Neural cell (in vitro differentiated cells): ENCODE data around the gene KBTBD12. TPM values are rescaled to one million over a fixed set of nuclear protein-coding genes. Genes with fewer than 3 reads are reported as not detected.

Source experiments
- H2AFZ ChIP-seq: fragments of 200-600, 300-800 bp; sonication (generic), shearing (Covaris generic); 2 replicates; pipeline ENCODE4 v1.6.0; 2014; ENCODE audit warnings: low read depth, mild to moderate bottlenecking, antibody characterized with exemption, low read length, moderate library complexity
- H3F3A ChIP-seq: fragments of 200-600 bp; shearing (Covaris generic); 2 replicates; pipeline ENCODE4 v1.6.1; 2016; ENCODE audit warnings: mild to moderate bottlenecking, moderate library complexity, mixed read lengths, antibody characterized with exemption, low read length; ENCODE audit not compliant: insufficient read depth, poor library complexity, severe bottlenecking
- H3K27ac ChIP-seq: fragments of 200-600, 300-800 bp; sonication (generic), shearing (Covaris generic); 2 replicates; pipeline ENCODE4 v1.5.1; 2014; ENCODE audit warnings: mild to moderate bottlenecking, low read length, moderate library complexity
- H3K27me3 ChIP-seq: fragments of 300-800, 200-600 bp; sonication (generic), shearing (Covaris generic); 2 replicates; pipeline ENCODE4 v1.6.0; 2014; ENCODE audit warnings: mild to moderate bottlenecking, low read depth, low read length, moderate library complexity; ENCODE audit not compliant: insufficient read depth
- H3K36me3 ChIP-seq: fragments of 300-800, 200-600 bp; sonication (generic), shearing (Covaris generic); 2 replicates; pipeline ENCODE4 v1.5.1; 2014; ENCODE audit warnings: mild to moderate bottlenecking, antibody characterized with exemption, low read length, moderate library complexity; ENCODE audit not compliant: insufficient read depth
- H3K4me2 ChIP-seq: fragments of 300-800, 200-600 bp; sonication (generic), shearing (Covaris generic); 2 replicates; pipeline ENCODE4 v1.6.0; 2014; ENCODE audit warnings: mild to moderate bottlenecking, low read length
- H3K4me3 ChIP-seq: fragments of 300-800, 200-600 bp; sonication (generic), shearing (Covaris generic); 2 replicates; pipeline ENCODE4 v1.5.1; 2014; ENCODE audit warnings: mild to moderate bottlenecking, low read length, moderate library complexity
- H3K79me2 ChIP-seq: fragments of 200-600 bp; shearing (Covaris generic); replicated peaks from 2 replicates; pipeline ENCODE4 v1.6.0; 2014; ENCODE audit warnings: mild to moderate bottlenecking, low read length, moderate library complexity; ENCODE audit not compliant: insufficient read depth
- H3K9ac ChIP-seq: fragments of 300-800, 200-600 bp; sonication (generic), shearing (Covaris generic); 2 replicates; pipeline ENCODE4 v1.6.1; 2016; ENCODE audit warnings: mild to moderate bottlenecking, low read length, mixed read lengths
- H3K9me2 ChIP-seq: fragments of 200-600 bp; shearing (Covaris generic); 2 replicates; pipeline ENCODE4 v1.6.1; 2016; ENCODE audit warnings: mild to moderate bottlenecking, low read length, mixed read lengths; ENCODE audit not compliant: insufficient read depth
- H3K9me3 ChIP-seq: fragments of 200-600, 300-800 bp; sonication (generic), shearing (Covaris generic); 2 replicates; pipeline ENCODE4 v1.6.1; 2016; ENCODE audit warnings: mild to moderate bottlenecking, mixed run types, low read length, moderate library complexity, mixed read lengths
- H4K20me1 ChIP-seq: fragments of 200-600 bp; shearing (Covaris generic); 2 replicates; pipeline ENCODE4 v1.6.1; 2016; ENCODE audit warnings: mild to moderate bottlenecking, mixed run types; ENCODE audit not compliant: insufficient read depth
- EP300 ChIP-seq: fragments of 450-650 bp; conservative IDR thresholded peaks from 2 replicates; pipeline ENCODE4 v1.6.1; 2014; ENCODE audit warnings: antibody characterized with exemption, mild to moderate bottlenecking, moderate library complexity; ENCODE audit not compliant: poor library complexity, severe bottlenecking
- EZH2 ChIP-seq: fragments of 200-600, 300-800 bp; shearing (Covaris generic), sonication (generic); IDR thresholded peaks from 2 replicates; pipeline ENCODE4 v1.6.1; 2014; ENCODE audit warnings: antibody characterized with exemption, low read length, borderline replicate concordance, mild to moderate bottlenecking; ENCODE audit not compliant: insufficient read depth, poor library complexity, severe bottlenecking
- MXI1 ChIP-seq: fragments of 450-650 bp; conservative IDR thresholded peaks from 2 replicates; pipeline ENCODE4 v1.6.1; 2014; ENCODE audit warnings: antibody characterized with exemption, mild to moderate bottlenecking; ENCODE audit not compliant: poor library complexity, severe bottlenecking
- POLR2AphosphoS5 ChIP-seq: IDR thresholded peaks from 2 replicates; pipeline ENCODE4 v1.6.1; 2012
- RAD21 ChIP-seq: fragments of 450-650 bp; conservative IDR thresholded peaks from 2 replicates; pipeline ENCODE4 v1.6.1; 2014; ENCODE audit warnings: antibody characterized with exemption, mild to moderate bottlenecking, moderate library complexity
- SMC3 ChIP-seq: fragments of 450-650 bp; conservative IDR thresholded peaks from 2 replicates; pipeline ENCODE4 v1.6.1; 2014; ENCODE audit warnings: antibody characterized with exemption, mild to moderate bottlenecking, moderate library complexity; ENCODE audit not compliant: poor library complexity
- TAF1 ChIP-seq: IDR thresholded peaks from 2 replicates; pipeline ENCODE4 v1.6.1; 2012; ENCODE audit warnings: low read depth
- polyA plus RNA-seq: library from polyadenylated mRNA; depleted of rRNA; stranded (reverse); fragments of >200 nt; gene quantifications from 2 replicates; pipeline ENCODE4 v1.2.3, GENCODE V29; 2014
- TF ChIP-seq, protein P1 (sequence below): fragments of 450-650 bp; IDR thresholded peaks from 2 replicates; pipeline ENCODE4 v1.5.1; 2014; ENCODE audit warnings: antibody characterized with exemption, mild to moderate bottlenecking, moderate library complexity; ENCODE audit not compliant: poor library complexity, severe bottlenecking
- TF ChIP-seq, protein P2 (sequence below): IDR thresholded peaks from 2 replicates; pipeline ENCODE4 v1.6.1; 2012; ENCODE audit warnings: borderline replicate concordance

The KBTBD12 gene
- polyA plus RNA-seq, 1 donor from 2014 or later = not detected

DNA sequence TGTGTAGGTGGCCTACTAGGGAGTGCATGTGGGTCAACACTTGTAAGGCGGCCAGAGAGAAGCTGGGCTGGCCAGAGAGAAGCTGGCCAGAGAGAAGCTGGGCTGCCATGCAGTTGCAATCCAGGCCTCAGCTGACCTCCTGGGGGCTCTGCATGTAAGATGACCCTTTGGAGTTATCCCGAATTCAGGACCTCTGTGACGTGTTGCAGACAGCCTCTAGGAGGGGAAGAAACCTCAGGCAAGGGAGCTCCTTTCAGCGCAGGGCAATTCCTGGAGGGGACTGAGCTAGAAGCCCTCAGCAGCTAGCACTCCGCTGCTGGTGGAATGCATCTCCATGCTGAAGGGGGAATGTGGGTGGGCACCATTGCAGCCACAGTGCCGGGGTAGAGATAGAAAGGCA, 15.8 kb upstream of the KBTBD12 start:
- no peaks in the 10 kb centered on the region for H3F3A ChIP-seq
- no peaks in the 10 kb centered on the region for H3K27me3 ChIP-seq
- no peaks in the 10 kb centered on the region for H3K9me2 ChIP-seq
- no peaks in the 10 kb centered on the region for H3K79me2 ChIP-seq
- H3K4me3 ChIP-seq = no peak overlapping the region
- no peak overlapping the region for H2AFZ ChIP-seq
- H3K27ac ChIP-seq = no peak overlapping the region
- no peaks in the 10 kb centered on the region for H3K36me3 ChIP-seq
- H3K4me2 ChIP-seq = no peak overlapping the region
- TF ChIP-seq EP300 = no peak
- TF ChIP-seq, protein P1, sequence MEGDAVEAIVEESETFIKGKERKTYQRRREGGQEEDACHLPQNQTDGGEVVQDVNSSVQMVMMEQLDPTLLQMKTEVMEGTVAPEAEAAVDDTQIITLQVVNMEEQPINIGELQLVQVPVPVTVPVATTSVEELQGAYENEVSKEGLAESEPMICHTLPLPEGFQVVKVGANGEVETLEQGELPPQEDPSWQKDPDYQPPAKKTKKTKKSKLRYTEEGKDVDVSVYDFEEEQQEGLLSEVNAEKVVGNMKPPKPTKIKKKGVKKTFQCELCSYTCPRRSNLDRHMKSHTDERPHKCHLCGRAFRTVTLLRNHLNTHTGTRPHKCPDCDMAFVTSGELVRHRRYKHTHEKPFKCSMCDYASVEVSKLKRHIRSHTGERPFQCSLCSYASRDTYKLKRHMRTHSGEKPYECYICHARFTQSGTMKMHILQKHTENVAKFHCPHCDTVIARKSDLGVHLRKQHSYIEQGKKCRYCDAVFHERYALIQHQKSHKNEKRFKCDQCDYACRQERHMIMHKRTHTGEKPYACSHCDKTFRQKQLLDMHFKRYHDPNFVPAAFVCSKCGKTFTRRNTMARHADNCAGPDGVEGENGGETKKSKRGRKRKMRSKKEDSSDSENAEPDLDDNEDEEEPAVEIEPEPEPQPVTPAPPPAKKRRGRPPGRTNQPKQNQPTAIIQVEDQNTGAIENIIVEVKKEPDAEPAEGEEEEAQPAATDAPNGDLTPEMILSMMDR = no peak
- TF ChIP-seq RAD21 = no peak
- no peak for TF ChIP-seq EZH2
- no peak for TF ChIP-seq SMC3
- no peak for TF ChIP-seq TAF1
- TF ChIP-seq, protein P2, sequence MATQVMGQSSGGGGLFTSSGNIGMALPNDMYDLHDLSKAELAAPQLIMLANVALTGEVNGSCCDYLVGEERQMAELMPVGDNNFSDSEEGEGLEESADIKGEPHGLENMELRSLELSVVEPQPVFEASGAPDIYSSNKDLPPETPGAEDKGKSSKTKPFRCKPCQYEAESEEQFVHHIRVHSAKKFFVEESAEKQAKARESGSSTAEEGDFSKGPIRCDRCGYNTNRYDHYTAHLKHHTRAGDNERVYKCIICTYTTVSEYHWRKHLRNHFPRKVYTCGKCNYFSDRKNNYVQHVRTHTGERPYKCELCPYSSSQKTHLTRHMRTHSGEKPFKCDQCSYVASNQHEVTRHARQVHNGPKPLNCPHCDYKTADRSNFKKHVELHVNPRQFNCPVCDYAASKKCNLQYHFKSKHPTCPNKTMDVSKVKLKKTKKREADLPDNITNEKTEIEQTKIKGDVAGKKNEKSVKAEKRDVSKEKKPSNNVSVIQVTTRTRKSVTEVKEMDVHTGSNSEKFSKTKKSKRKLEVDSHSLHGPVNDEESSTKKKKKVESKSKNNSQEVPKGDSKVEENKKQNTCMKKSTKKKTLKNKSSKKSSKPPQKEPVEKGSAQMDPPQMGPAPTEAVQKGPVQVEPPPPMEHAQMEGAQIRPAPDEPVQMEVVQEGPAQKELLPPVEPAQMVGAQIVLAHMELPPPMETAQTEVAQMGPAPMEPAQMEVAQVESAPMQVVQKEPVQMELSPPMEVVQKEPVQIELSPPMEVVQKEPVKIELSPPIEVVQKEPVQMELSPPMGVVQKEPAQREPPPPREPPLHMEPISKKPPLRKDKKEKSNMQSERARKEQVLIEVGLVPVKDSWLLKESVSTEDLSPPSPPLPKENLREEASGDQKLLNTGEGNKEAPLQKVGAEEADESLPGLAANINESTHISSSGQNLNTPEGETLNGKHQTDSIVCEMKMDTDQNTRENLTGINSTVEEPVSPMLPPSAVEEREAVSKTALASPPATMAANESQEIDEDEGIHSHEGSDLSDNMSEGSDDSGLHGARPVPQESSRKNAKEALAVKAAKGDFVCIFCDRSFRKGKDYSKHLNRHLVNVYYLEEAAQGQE = no peak
- no peak for TF ChIP-seq MXI1
- no peak for TF ChIP-seq POLR2AphosphoS5
- H3K9me3 ChIP-seq = no peaks in the 10 kb centered on the region
- H3K9ac ChIP-seq = no peak overlapping the region
- no peaks in the 10 kb centered on the region for H4K20me1 ChIP-seq

DNA sequence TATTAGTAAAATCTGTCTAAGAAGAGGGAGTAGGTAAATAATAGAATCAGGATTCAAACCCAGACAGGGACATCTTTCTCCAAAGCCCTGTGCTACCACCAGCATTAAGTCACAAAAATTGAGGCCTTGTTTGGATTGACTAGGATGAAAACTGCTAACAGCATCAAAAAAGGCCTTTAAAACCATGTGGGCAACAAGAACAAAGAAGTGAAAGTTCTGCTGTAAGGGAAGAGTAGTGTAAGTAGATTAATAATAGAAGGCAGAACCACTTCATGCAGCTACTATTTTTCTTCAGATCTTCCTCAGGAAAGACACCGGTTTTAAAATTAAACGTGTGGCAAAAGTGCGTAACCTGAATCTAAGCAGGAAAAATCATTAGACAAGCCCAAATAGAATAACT, 15.3 kb upstream of the KBTBD12 start:
- no peak overlapping the region for H3K9ac ChIP-seq
- TF ChIP-seq, protein P1 = no peak
- TF ChIP-seq SMC3 (no peak), EZH2 (no peak), EP300 (no peak), MXI1 (no peak), TAF1 (no peak), RAD21 (no peak), POLR2AphosphoS5 (no peak)
- TF ChIP-seq, protein P2 = no peak
- no peaks in the 10 kb centered on the region for H3K36me3 ChIP-seq
- H3K9me3 ChIP-seq = no peaks in the 10 kb centered on the region
- no peak overlapping the region for H3K4me2 ChIP-seq
- H3K27me3 ChIP-seq = no peaks in the 10 kb centered on the region
- H3K4me3 ChIP-seq = no peak overlapping the region
- no peak overlapping the region for H2AFZ ChIP-seq
- H3K27ac ChIP-seq = no peak overlapping the region
- H3K9me2 ChIP-seq = no peaks in the 10 kb centered on the region
- H3K79me2 ChIP-seq = no peaks in the 10 kb centered on the region
- no peaks in the 10 kb centered on the region for H4K20me1 ChIP-seq
- H3F3A ChIP-seq = no peaks in the 10 kb centered on the region
